WTC11 (cell line): Measurements from ENCODE around the gene FLT3. TPM values are rescaled to one million over a fixed set of nuclear protein-coding genes. Genes with fewer than 3 reads are reported as not detected.

Experiments used
- AFF4 ChIP-seq: sonication (generic); formaldehyde crosslinking; IDR thresholded peaks from 2 replicates; pipeline ENCODE4 v1.8.1; 2023; ENCODE audit warnings: mild to moderate bottlenecking, missing genetic modification reagents, borderline replicate concordance
- ARID4B ChIP-seq: sonication (generic); formaldehyde crosslinking; IDR thresholded peaks from 2 replicates; pipeline ENCODE4 v1.8.0; 2023; ENCODE audit warnings: missing genetic modification reagents, mild to moderate bottlenecking, borderline replicate concordance
- CREM ChIP-seq: sonication (generic); formaldehyde crosslinking; IDR thresholded peaks from 2 replicates; pipeline ENCODE4 v1.8.1; 2022; ENCODE audit warnings: mild to moderate bottlenecking, missing genetic modification reagents, moderate library complexity
- E2F5 ChIP-seq: sonication (generic); formaldehyde crosslinking; IDR thresholded peaks from 2 replicates; pipeline ENCODE4 v1.8.1; 2022; ENCODE audit warnings: mild to moderate bottlenecking, moderate library complexity, missing genetic modification reagents
- ELF4 ChIP-seq: sonication (generic); formaldehyde crosslinking; IDR thresholded peaks from 2 replicates; pipeline ENCODE4 v1.8.1; 2022; ENCODE audit warnings: low read depth, mild to moderate bottlenecking, moderate library complexity, missing genetic modification reagents
- MAX ChIP-seq: sonication (generic); formaldehyde crosslinking; IDR thresholded peaks from 2 replicates; pipeline ENCODE4 v1.8.0; 2022; ENCODE audit warnings: mild to moderate bottlenecking, missing genetic modification reagents
- MYBL2 ChIP-seq: sonication (generic); formaldehyde crosslinking; IDR thresholded peaks from 2 replicates; pipeline ENCODE4 v1.8.1; 2023; ENCODE audit warnings: mild to moderate bottlenecking, moderate library complexity, missing genetic modification reagents
- NR2C2 ChIP-seq: sonication (generic); formaldehyde crosslinking; IDR thresholded peaks from 2 replicates; pipeline ENCODE4 v1.8.0; 2022; ENCODE audit warnings: mild to moderate bottlenecking, missing genetic modification reagents
- NR3C1 ChIP-seq: sonication (generic); formaldehyde crosslinking; conservative IDR thresholded peaks from 2 replicates; pipeline ENCODE4 v1.8.1; 2023; ENCODE audit warnings: low read depth, mild to moderate bottlenecking, missing genetic modification reagents
- RORB ChIP-seq: fragments of 250-450 bp; sonication (Bioruptor Pico); IDR thresholded peaks from 2 replicates; pipeline ENCODE4 v1.9.0; 2021; ENCODE audit warnings: mild to moderate bottlenecking
- SOX15 ChIP-seq: fragments of 250-450 bp; sonication (Bioruptor Pico); IDR thresholded peaks from 2 replicates; pipeline ENCODE4 v1.9.0; 2021; ENCODE audit warnings: mild to moderate bottlenecking
- SP1 ChIP-seq: sonication (generic); formaldehyde crosslinking; conservative IDR thresholded peaks from 2 replicates; pipeline ENCODE4 v1.8.1; 2022; ENCODE audit warnings: missing genetic modification reagents
- TP53 ChIP-seq: sonication (generic); formaldehyde crosslinking; IDR thresholded peaks from 2 replicates; pipeline ENCODE4 v1.8.1; 2023; ENCODE audit warnings: mild to moderate bottlenecking, missing genetic modification reagents
- ZNF219 ChIP-seq: sonication (generic); formaldehyde crosslinking; IDR thresholded peaks from 2 replicates; pipeline ENCODE4 v1.8.0; 2023; ENCODE audit warnings: missing genetic modification reagents, mild to moderate bottlenecking, borderline replicate concordance
- ZNF281 ChIP-seq: sonication (generic); formaldehyde crosslinking; IDR thresholded peaks from 2 replicates; pipeline ENCODE4 v1.8.0; 2023; ENCODE audit warnings: mild to moderate bottlenecking, missing genetic modification reagents
- ZNF317 ChIP-seq: sonication (generic); formaldehyde crosslinking; IDR thresholded peaks from 2 replicates; pipeline ENCODE4 v1.8.1; 2023; ENCODE audit warnings: low read depth, mild to moderate bottlenecking, moderate library complexity, missing genetic modification reagents, borderline replicate concordance
- total RNA-seq: library from RNA; stranded (reverse); gene quantifications from 3 replicates; pipeline ENCODE4 v1.2.3, GENCODE V29; 2021
- TF ChIP-seq, protein P1 (sequence below): fragments of 250-450 bp; sonication (Bioruptor Pico); IDR thresholded peaks from 2 replicates; pipeline ENCODE4 v2.1.2; 2022; ENCODE audit warnings: mild to moderate bottlenecking, moderate library complexity
- TF ChIP-seq, protein P2 (sequence below): sonication (generic); formaldehyde crosslinking; IDR thresholded peaks from 2 replicates; pipeline ENCODE4 v1.8.1; 2022; ENCODE audit warnings: mild to moderate bottlenecking, missing genetic modification reagents, moderate library complexity, borderline replicate concordance
- TF ChIP-seq, protein P3 (sequence below): sonication (generic); formaldehyde crosslinking; IDR thresholded peaks from 2 replicates; pipeline ENCODE4 v1.8.1; 2022; ENCODE audit warnings: low read depth, mild to moderate bottlenecking, moderate library complexity, missing genetic modification reagents, borderline replicate concordance

The FLT3 gene
- total RNA-seq, 1 experiment from 2014 or later = 0.15 TPM

DNA sequence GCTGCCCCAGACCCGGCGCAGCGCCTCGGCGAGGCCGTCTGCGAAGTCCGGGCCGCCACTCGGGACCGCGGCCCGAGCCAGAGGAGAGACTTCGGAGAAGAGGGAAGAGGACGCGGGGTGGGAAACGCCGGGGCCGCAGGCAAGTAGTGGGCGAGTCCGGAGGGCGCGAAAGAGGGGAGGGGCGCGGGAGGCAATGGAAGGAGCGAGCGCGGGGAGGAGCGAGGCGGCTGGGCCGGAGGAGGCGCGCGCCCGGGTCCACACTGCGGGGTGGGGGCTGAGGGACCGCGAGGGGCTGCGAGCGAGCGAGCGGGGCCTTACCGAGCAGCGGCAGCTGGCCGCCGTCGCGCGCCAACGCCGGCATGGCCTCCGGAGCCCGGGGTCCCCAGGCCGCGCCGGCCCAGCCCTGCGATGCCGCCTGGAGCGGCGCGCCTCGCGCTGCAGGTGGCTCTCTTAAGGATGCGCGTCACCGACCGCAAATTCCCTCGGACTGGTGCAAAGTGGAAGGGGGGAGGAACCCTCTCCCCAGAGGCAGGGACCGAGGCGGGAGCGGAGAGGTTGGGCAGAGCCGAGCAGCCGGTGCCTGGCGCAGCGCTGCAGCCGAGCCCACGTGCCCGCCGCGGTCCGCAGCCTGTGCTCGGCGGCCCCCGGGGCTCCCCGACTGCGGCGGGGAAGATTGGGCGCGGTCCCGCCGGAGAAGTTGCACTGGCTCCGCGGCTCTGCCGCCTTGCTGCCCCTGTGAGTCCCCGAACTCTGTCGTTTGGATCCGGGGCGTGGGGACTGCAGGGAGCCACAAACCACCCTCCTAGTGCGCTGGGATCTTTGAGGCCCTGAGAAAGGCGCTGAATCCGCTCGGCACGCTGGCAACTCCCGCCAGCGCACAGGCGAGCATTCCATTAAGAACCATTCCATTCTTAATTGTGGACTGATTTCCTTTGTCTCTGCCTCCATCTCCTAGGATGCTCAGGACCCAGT is at the start of gene FLT3 (continued):
- TF ChIP-seq CREM (peak; percentile 78), NR2C2 (CRISPR knock-in tag) (peak; percentile 51), ZNF281 (peak; percentile 17; the same call in 1 of the 2 replicates), RORB (CRISPR knock-in tag) (no peak), ELF4 (peak; percentile 90; the same call in 1 of the 2 replicates), MYBL2 (CRISPR knock-in tag) (peak; percentile 66; the same call in 1 of the 2 replicates), SOX15 (CRISPR knock-in tag) (no peak), TP53 (CRISPR knock-in tag) (0 out of 2 replicates have a peak, but pooled peaks have one; percentile 68), NR3C1 (CRISPR knock-in tag) (0 out of 2 replicates have a peak, but pooled peaks have one; percentile 76), ZNF219 (CRISPR knock-in tag) (no peak; the same call in 1 of the 2 replicates), ARID4B (peak; percentile 68; the same call in 1 of the 2 replicates), MAX (CRISPR knock-in tag) (peak; percentile 90), E2F5 (CRISPR knock-in tag) (peak; percentile 28; the same call in 1 of the 2 replicates), AFF4 (CRISPR knock-in tag) (0 out of 2 replicates have a peak, but pooled peaks have one; percentile 52), ZNF317 (peak; percentile 63; the same call in 1 of the 2 replicates), SP1 (CRISPR knock-in tag) (peak; percentile 56)
- TF ChIP-seq, protein P1, sequence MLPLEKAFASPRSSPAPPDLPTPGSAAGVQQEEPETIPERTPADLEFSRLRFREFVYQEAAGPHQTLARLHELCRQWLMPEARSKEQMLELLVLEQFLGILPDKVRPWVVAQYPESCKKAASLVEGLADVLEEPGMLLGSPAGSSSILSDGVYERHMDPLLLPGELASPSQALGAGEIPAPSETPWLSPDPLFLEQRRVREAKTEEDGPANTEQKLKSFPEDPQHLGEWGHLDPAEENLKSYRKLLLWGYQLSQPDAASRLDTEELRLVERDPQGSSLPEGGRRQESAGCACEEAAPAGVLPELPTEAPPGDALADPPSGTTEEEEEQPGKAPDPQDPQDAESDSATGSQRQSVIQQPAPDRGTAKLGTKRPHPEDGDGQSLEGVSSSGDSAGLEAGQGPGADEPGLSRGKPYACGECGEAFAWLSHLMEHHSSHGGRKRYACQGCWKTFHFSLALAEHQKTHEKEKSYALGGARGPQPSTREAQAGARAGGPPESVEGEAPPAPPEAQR (CRISPR knock-in tag) = no peak
- TF ChIP-seq, protein P2, sequence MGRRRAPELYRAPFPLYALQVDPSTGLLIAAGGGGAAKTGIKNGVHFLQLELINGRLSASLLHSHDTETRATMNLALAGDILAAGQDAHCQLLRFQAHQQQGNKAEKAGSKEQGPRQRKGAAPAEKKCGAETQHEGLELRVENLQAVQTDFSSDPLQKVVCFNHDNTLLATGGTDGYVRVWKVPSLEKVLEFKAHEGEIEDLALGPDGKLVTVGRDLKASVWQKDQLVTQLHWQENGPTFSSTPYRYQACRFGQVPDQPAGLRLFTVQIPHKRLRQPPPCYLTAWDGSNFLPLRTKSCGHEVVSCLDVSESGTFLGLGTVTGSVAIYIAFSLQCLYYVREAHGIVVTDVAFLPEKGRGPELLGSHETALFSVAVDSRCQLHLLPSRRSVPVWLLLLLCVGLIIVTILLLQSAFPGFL (CRISPR knock-in tag) = no peak
- TF ChIP-seq, protein P3, sequence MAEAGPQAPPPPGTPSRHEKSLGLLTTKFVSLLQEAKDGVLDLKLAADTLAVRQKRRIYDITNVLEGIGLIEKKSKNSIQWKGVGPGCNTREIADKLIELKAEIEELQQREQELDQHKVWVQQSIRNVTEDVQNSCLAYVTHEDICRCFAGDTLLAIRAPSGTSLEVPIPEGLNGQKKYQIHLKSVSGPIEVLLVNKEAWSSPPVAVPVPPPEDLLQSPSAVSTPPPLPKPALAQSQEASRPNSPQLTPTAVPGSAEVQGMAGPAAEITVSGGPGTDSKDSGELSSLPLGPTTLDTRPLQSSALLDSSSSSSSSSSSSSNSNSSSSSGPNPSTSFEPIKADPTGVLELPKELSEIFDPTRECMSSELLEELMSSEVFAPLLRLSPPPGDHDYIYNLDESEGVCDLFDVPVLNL (CRISPR knock-in tag) = peak; percentile 71; the same call in 1 of the 2 replicates
